A549 (cell line): ENCODE results near the gene RUNX2. TPM values are rescaled to one million over a fixed set of nuclear protein-coding genes. Genes with fewer than 3 reads are reported as not detected.

Experiments
- ATAC-seq, 2 experiments: fragments of 200-7000 bp in 1 of 2; fragments of >200 bp in 1 of 2; cut with Nextera tagmentation in 1 of 2; cut with Tn5 transposase in 1 of 2; 3 replicates each; pipeline versions ENCODE4 v1.8.0 to v1.9.1; 2018 to 2020; ENCODE audit warnings: mild to moderate bottlenecking in 1 of 2, moderate library complexity in 1 of 2
- CTCF ChIA-PET: fragments of 300-600 bp; sonication (Branson Sonifier 250); formaldehyde crosslinking; extraction: SDS; loops from one replicate; lab custom pipeline; 2021; ENCODE audit warnings: antibody characterized with exemption, inconsistent platforms; lab: Yijun Ruan, JAX
- POLR2A ChIA-PET: fragments of 350-600 bp; formaldehyde crosslinking; extraction: SDS; loops from one replicate; lab custom pipeline; 2021; ENCODE audit warnings: antibody characterized with exemption, inconsistent platforms; lab: Yijun Ruan, JAX
- DNase-seq, 2 experiments: peaks; one replicate each; pipeline versions ENCODE4 v3.0.0 to v3.0.0-alpha.2; 2011 to 2016; ENCODE audit warnings: low read depth in 1 of 2, low spot score in 1 of 2
- FAIRE-seq: peaks from 2 replicates; lab custom pipeline; 2011; peaks lifted over from hg19 to GRCh38; lab: Jason Lieb, UNC
- H3K27ac ChIP-seq, 2 experiments: fragments of >200 bp; sonication (Bioruptor Twin); formaldehyde crosslinking; 3 replicates each; pipeline ENCODE4 v1.5.1; 2016 to 2017
- H3K4me1 ChIP-seq: fragments of >200 bp; sonication (Bioruptor Twin); formaldehyde crosslinking; 3 replicates; pipeline ENCODE4 v1.6.1; 2016
- H3K4me2 ChIP-seq: fragments of >200 bp; sonication (Bioruptor Twin); formaldehyde crosslinking; 3 replicates; pipeline ENCODE4 v1.6.1; 2016
- H3K4me3 ChIP-seq: fragments of >200 bp; sonication (Bioruptor Twin); formaldehyde crosslinking; 3 replicates; pipeline ENCODE4 v1.5.1; 2016
- H3K9me3 ChIP-seq: fragments of >200 bp; sonication (Bioruptor Twin); formaldehyde crosslinking; 3 replicates; pipeline ENCODE4 v1.6.1; 2016
- ATOH8 ChIP-seq: fragments of 250-450 bp; sonication (Bioruptor Pico); IDR thresholded peaks from 2 replicates; pipeline ENCODE4 v1.5.0; 2020; ENCODE audit warnings: low read depth, mild to moderate bottlenecking, moderate library complexity
- BHLHE40 ChIP-seq: IDR thresholded peaks from 2 replicates; pipeline ENCODE4 v1.6.1; 2012; ENCODE audit warnings: low read depth, low read length, inconsistent platforms
- CBX2 ChIP-seq: fragments of 200-600 bp; sonication (generic); IDR thresholded peaks from 2 replicates; pipeline ENCODE4 v1.6.1; 2016; ENCODE audit warnings: low read depth, mild to moderate bottlenecking, borderline replicate concordance
- CEBPB ChIP-seq, 2 experiments: fragments of >200 bp in 1 of 2; sonication (Bioruptor Twin) in 1 of 2; formaldehyde crosslinking in 1 of 2; IDR thresholded peaks; 2 replicates each; pipeline ENCODE4 v1.6.1; 2012 to 2016
- CHD2 ChIP-seq: fragments of 150-350 bp; IDR thresholded peaks from 2 replicates; pipeline ENCODE4 v1.6.1; 2014; ENCODE audit warnings: low read length; ENCODE audit not compliant: partially characterized antibody
- ELK1 ChIP-seq: fragments of 150-350 bp; IDR thresholded peaks from 2 replicates; pipeline ENCODE4 v1.6.1; 2014; ENCODE audit warnings: low read depth, mild to moderate bottlenecking, low read length
- GATA3 ChIP-seq: IDR thresholded peaks from 2 replicates; pipeline ENCODE4 v1.6.1; 2012; ENCODE audit warnings: borderline replicate concordance
- HDAC2 ChIP-seq: fragments of 200-600 bp; sonication (generic); IDR thresholded peaks from 2 replicates; pipeline ENCODE4 v1.6.1; 2016
- HMGXB4 ChIP-seq: fragments of 250-450 bp; sonication (Bioruptor Pico); IDR thresholded peaks from 2 replicates; pipeline ENCODE4 v1.5.0; 2021; ENCODE audit warnings: mild to moderate bottlenecking, moderate library complexity, borderline replicate concordance
- HOXB5 ChIP-seq: fragments of 250-450 bp; sonication (Bioruptor Pico); IDR thresholded peaks from 2 replicates; pipeline ENCODE4 v1.5.0; 2020; ENCODE audit warnings: mild to moderate bottlenecking, moderate library complexity
- MAX ChIP-seq: IDR thresholded peaks from 2 replicates; pipeline ENCODE4 v1.6.1; 2012
- MYC ChIP-seq: IDR thresholded peaks from 2 replicates; pipeline ENCODE4 v1.6.1; 2012; ENCODE audit warnings: mild to moderate bottlenecking, inconsistent platforms, low read length, improper control_type of control experiment, borderline replicate concordance
- NR3C1 ChIP-seq: fragments of >200 bp; sonication (Bioruptor Twin); formaldehyde crosslinking; IDR thresholded peaks from 3 replicates; pipeline ENCODE4 v1.6.1; 2017
- PHF8 ChIP-seq: fragments of 200-600 bp; sonication (generic); IDR thresholded peaks from 2 replicates; pipeline ENCODE4 v1.6.1; 2016; ENCODE audit warnings: low read depth, mild to moderate bottlenecking, antibody characterized with exemption, moderate library complexity, borderline replicate concordance
- POLR2AphosphoS2 ChIP-seq: conservative IDR thresholded peaks from 2 replicates; pipeline ENCODE4 v1.6.1; 2012; ENCODE audit warnings: low read length, improper control_type of control experiment, inconsistent platforms
- RAD21 ChIP-seq, 2 experiments: fragments of >200 bp in 1 of 2; sonication (Bioruptor Twin) in 1 of 2; formaldehyde crosslinking in 1 of 2; IDR thresholded peaks in 1 of 2; conservative IDR thresholded peaks in 1 of 2; 2 replicates in 1 of 2; 3 replicates in 1 of 2; pipeline ENCODE4 v1.6.1; 2012 to 2018; ENCODE audit warnings: inconsistent platforms in 1 of 2
- RFX5 ChIP-seq: fragments of 450-650 bp; IDR thresholded peaks from 2 replicates; pipeline ENCODE4 v1.7.1; 2014; ENCODE audit warnings: antibody characterized with exemption, mild to moderate bottlenecking, moderate library complexity
- RNF2 ChIP-seq: fragments of 200-600 bp; sonication (generic); IDR thresholded peaks from 2 replicates; pipeline ENCODE4 v1.6.1; 2016; ENCODE audit warnings: low read depth, mild to moderate bottlenecking, antibody characterized with exemption, moderate library complexity, borderline replicate concordance
- SMC3 ChIP-seq: fragments of >200 bp; sonication (Bioruptor Twin); formaldehyde crosslinking; IDR thresholded peaks from 3 replicates; pipeline ENCODE4 v1.6.1; 2018; ENCODE audit warnings: inconsistent platforms
- USF2 ChIP-seq: fragments of 450-650 bp; IDR thresholded peaks from 2 replicates; pipeline ENCODE4 v1.6.1; 2014; ENCODE audit warnings: antibody characterized with exemption
- ZC3H11A ChIP-seq: fragments of 450-650 bp; IDR thresholded peaks from 2 replicates; pipeline ENCODE4 v1.6.1; 2014; ENCODE audit warnings: antibody characterized with exemption, mild to moderate bottlenecking
- ZNF302 ChIP-seq: fragments of 250-450 bp; sonication (Bioruptor Pico); IDR thresholded peaks from 2 replicates; pipeline ENCODE4 v1.9.0; 2021; ENCODE audit warnings: inconsistent platforms, mild to moderate bottlenecking, moderate library complexity
- WGBS: methylation state at CpG from one replicate; pipeline ENCODE4 v1.1.6; 2017; ENCODE audit errors: missing lambda C conversion rate; 5-methylcytosine and 5-hydroxymethylcytosine counted together
- polyA plus RNA-seq, 4 experiments: library from polyadenylated mRNA; depleted of rRNA in 3 of 4; stranded (reverse); fragments of >200 nt; fragmentation: RNase III in 1 of 4; extraction: RNeasy Plus Mini Kit Qiagen cat#74134 plus additional on column Dnase treatment in 1 of 4; gene quantifications; 2 replicates in 3 of 4; 3 replicates in 1 of 4; pipeline ENCODE4 v1.2.3, GENCODE V29; 2011 to 2017

The RUNX2 gene
- polyA plus RNA-seq, 2 of the 4 experiments (the other 2 are of a cell fraction) = 0.13 to 0.83 TPM

GRCh38 chr6:45421709-45422502 is 93.8 kb downstream of the RUNX2 start (continued):
- peak in 1 of 2 experiments; percentile 20; a peak in 1 of 5 replicates for TF ChIP-seq RAD21 (conservative IDR thresholded peaks at IDR 0.05 in 1 of 2, IDR thresholded peaks at IDR 0.05 in 1 of 2)

GRCh38 chr6:45422503-45423110 is 94.5 kb downstream of the RUNX2 start:
- peak in 1 of 2 experiments; percentile 25 for DNase-seq
- 7% methylated on average over 6 of the region's 55 CpGs for WGBS
- FAIRE-seq = no peak
- H3K9me3 ChIP-seq = no peaks in the 10 kb centered on the region
- peak overlapping the region; percentile 58 to 86 for H3K27ac ChIP-seq
- H3K4me2 ChIP-seq = peak overlapping the region; percentile 96
- peak; percentile 38 to 43 for ATAC-seq
- H3K4me3 ChIP-seq = peak overlapping the region; percentile 60
- peaks cover 18% of the 10 kb centered on the region for H3K4me1 ChIP-seq
- ChIA-PET CTCF (interaction anchor here (0.9 to 2.9 kb wide), 10 partner anchors 16 to 948 kb away, joined by 3 to 27 read pairs (median 4); no protein-coding TSS in a partner anchor), POLR2A (interaction anchor here (1.0 kb wide), 1 partner anchor 233 kb away, joined by 3 read pairs; no protein-coding TSS in a partner anchor)
- TF ChIP-seq SMC3 = 0 out of 3 replicates have a peak, but pooled peaks have one; percentile 2
- TF ChIP-seq HDAC2 = no peak

GRCh38 chr6:45423111-45423823 is 95.1 kb downstream of the RUNX2 start:
- Histone ChIP-seq H3K4me2 (peak overlapping the region; percentile 96), H3K27ac (peak overlapping the region; percentile 58 to 86; a peak in 5 of 6 replicates), H3K9me3 (no peaks in the 10 kb centered on the region), H3K4me3 (peak overlapping the region; percentile 60), H3K4me1 (peaks cover 18% of the 10 kb centered on the region)
- ChIA-PET CTCF (interaction anchor here (0.7 to 2.9 kb wide), 4 partner anchors 15 to 717 kb away, joined by 3 to 27 read pairs (median 6); no protein-coding TSS in a partner anchor), POLR2A (no interaction called here)
- ATAC-seq = peak; percentile 2 to 26; a peak in 2 of 6 replicates
- WGBS = 47% methylated on average over 25 of the region's 62 CpGs
- FAIRE-seq = no peak
- no peak for TF ChIP-seq BHLHE40
- no peak for TF ChIP-seq CHD2
- TF ChIP-seq CBX2 = no peak
- TF ChIP-seq GATA3 = no peak
- no peak for TF ChIP-seq USF2
- no peak for TF ChIP-seq ELK1
- no peak for TF ChIP-seq MYC
- TF ChIP-seq MAX = no peak
- TF ChIP-seq NR3C1 = no peak
- no peak for TF ChIP-seq PHF8
- TF ChIP-seq RNF2 = no peak
- TF ChIP-seq HOXB5 (CRISPR knock-in tag) = no peak
- no peak for TF ChIP-seq ZC3H11A
- no peak for TF ChIP-seq HMGXB4
- TF ChIP-seq RFX5 = no peak
- no peak for TF ChIP-seq ZNF302 (CRISPR knock-in tag)
- no peak for TF ChIP-seq POLR2AphosphoS2
- no peak for TF ChIP-seq ATOH8 (CRISPR knock-in tag)
- no peak for TF ChIP-seq CEBPB (IDR thresholded peaks at IDR 0.05)
- no peak for DNase-seq
